H1 (cell line): ENCODE data around the gene MAP2K1. TPM values are rescaled to one million over a fixed set of nuclear protein-coding genes. Genes with fewer than 3 reads are reported as not detected.
"Not testable (repeated sequence)": the region's sequence is repeated elsewhere in the genome, so short reads cannot be mapped to it uniquely, and the experiment has no call there.

Experiments
- CTCF ChIA-PET: fragments of 300-600 bp; sonication (Branson Sonifier 250); formaldehyde crosslinking; loops from one replicate; lab custom pipeline; 2021; ENCODE audit not compliant: partially characterized antibody; lab: Charles Lee
- POLR2A ChIA-PET: fragments of 300-600 bp; sonication (Branson Sonifier 250); formaldehyde crosslinking; loops from one replicate; lab custom pipeline; 2021; ENCODE audit warnings: inconsistent platforms; ENCODE audit not compliant: partially characterized antibody; lab: Charles Lee
- DNase-seq, 2 experiments: peaks; one replicate each; pipeline versions ENCODE4 v3.0.0 to v3.0.0-alpha.2; 2010 to 2022; ENCODE audit warnings: low spot score in 2 of 2, low read depth in 1 of 2, mixed read lengths in 1 of 2
- FAIRE-seq: peaks from 2 replicates; lab custom pipeline; 2011; peaks lifted over from hg19 to GRCh38; lab: Jason Lieb, UNC
- H2AFZ ChIP-seq: 2 replicates; pipeline ENCODE4 v1.8.1; 2012; ENCODE audit warnings: low read length, inconsistent platforms
- H2AK5ac ChIP-seq: 2 replicates; pipeline ENCODE4 v1.6.1; 2013; ENCODE audit warnings: low read depth, low read length
- H2BK120ac ChIP-seq: replicated peaks from 2 replicates; pipeline ENCODE3; 2013; ENCODE audit warnings: low read depth, low read length, inconsistent platforms
- H2BK12ac ChIP-seq: 2 replicates; pipeline ENCODE4 v1.6.1; 2013; ENCODE audit warnings: low read depth, low read length
- H2BK15ac ChIP-seq: 2 replicates; pipeline ENCODE4 v1.6.1; 2013; ENCODE audit warnings: low read length
- H2BK20ac ChIP-seq: 2 replicates; pipeline ENCODE4 v1.6.1; 2013; ENCODE audit warnings: low read length
- H2BK5ac ChIP-seq: 2 replicates; pipeline ENCODE4 v1.6.1; 2013; ENCODE audit warnings: low read depth, low read length
- H3K14ac ChIP-seq: 2 replicates; pipeline ENCODE4 v1.6.1; 2013; ENCODE audit warnings: inconsistent platforms; ENCODE audit not compliant: insufficient read length
- H3K18ac ChIP-seq: 2 replicates; pipeline ENCODE4 v1.6.1; 2013; ENCODE audit warnings: low read length; ENCODE audit errors: extremely low read depth
- H3K23ac ChIP-seq: 2 replicates; pipeline ENCODE4 v1.6.1; 2013; ENCODE audit warnings: inconsistent platforms; ENCODE audit not compliant: insufficient read length
- H3K23me2 ChIP-seq: 2 replicates; pipeline ENCODE4 v1.6.1; 2013; ENCODE audit warnings: low read depth, low read length
- H3K27ac ChIP-seq: 2 replicates; pipeline ENCODE4 v1.6.1; 2011; ENCODE audit warnings: low read depth, low read length, inconsistent platforms
- H3K27me3 ChIP-seq, 4 experiments: replicated peaks in 1 of 4; 1 replicate in 1 of 4; 2 replicates in 3 of 4; pipeline versions ENCODE4 v1.6.1 to v1.8.1; 2011 to 2013; ENCODE audit warnings: low read length in 3 of 4, mild to moderate bottlenecking in 3 of 4, inconsistent platforms in 2 of 4, mixed read lengths in 2 of 4, moderate library complexity in 1 of 4; ENCODE audit not compliant: control insufficient read depth in 3 of 4, insufficient read depth in 3 of 4; ENCODE audit errors: extremely low read depth in 1 of 4
- H3K36me3 ChIP-seq, 4 experiments: 2 replicates each; pipeline versions ENCODE4 v1.6.1 to v1.8.1; 2011 to 2013; ENCODE audit warnings: mild to moderate bottlenecking in 4 of 4, low read length in 3 of 4, moderate library complexity in 2 of 4, control low read depth in 1 of 4, inconsistent platforms in 1 of 4; ENCODE audit not compliant: insufficient read depth in 4 of 4, control insufficient read depth in 2 of 4
- H3K4ac ChIP-seq: replicated peaks from 2 replicates; pipeline ENCODE3; 2013; ENCODE audit warnings: low read length, low read depth, mixed read lengths, inconsistent platforms; ENCODE audit not compliant: insufficient read length
- H3K4me1 ChIP-seq, 4 experiments: replicated peaks in 1 of 4; 1 replicate in 1 of 4; 2 replicates in 3 of 4; pipeline versions ENCODE4 v1.6.1 to v1.8.1; 2011 to 2013; ENCODE audit warnings: low read length in 3 of 4, inconsistent platforms in 2 of 4, mixed read lengths in 1 of 4; ENCODE audit not compliant: insufficient read depth in 4 of 4, control insufficient read depth in 3 of 4
- H3K4me2 ChIP-seq, 2 experiments: 2 replicates each; pipeline versions ENCODE4 v1.6.1 to v1.8.1; 2011 to 2013; ENCODE audit warnings: low read depth in 2 of 2, low read length in 2 of 2, control low read depth in 1 of 2, inconsistent platforms in 1 of 2, mild to moderate bottlenecking in 1 of 2; ENCODE audit not compliant: insufficient read depth in 1 of 2
- H3K4me3 ChIP-seq, 4 experiments: fragments of 200-600, 300-600 bp in 1 of 4; sonication (generic), shearing (Covaris generic), sonication (Bioruptor Twin) in 1 of 4; 2 replicates each; pipeline versions ENCODE4 v1.5.1 to v1.8.1; 2011 to 2016; ENCODE audit warnings: low read length in 4 of 4, low read depth in 3 of 4, control low read depth in 2 of 4, inconsistent platforms in 2 of 4, mild to moderate bottlenecking in 2 of 4, mixed read lengths in 1 of 4, moderate library complexity in 1 of 4; ENCODE audit not compliant: insufficient read depth in 2 of 4; ENCODE audit errors: extremely low read depth in 1 of 4
- H3K56ac ChIP-seq: replicated peaks from 2 replicates; pipeline ENCODE3; 2013; ENCODE audit warnings: low read depth, mild to moderate bottlenecking, mixed read lengths, low read length, inconsistent platforms; ENCODE audit not compliant: insufficient read length
- H3K79me1 ChIP-seq: 2 replicates; pipeline ENCODE4 v1.6.1; 2013; ENCODE audit warnings: low read depth, low read length, control low read depth
- H3K79me2 ChIP-seq, 2 experiments: 2 replicates each; pipeline versions ENCODE4 v1.6.1 to v1.8.1; 2012 to 2013; ENCODE audit warnings: low read length in 2 of 2, mild to moderate bottlenecking in 2 of 2, inconsistent platforms in 1 of 2; ENCODE audit not compliant: insufficient read depth in 2 of 2, control insufficient read depth in 1 of 2
- H3K9ac ChIP-seq, 4 experiments: replicated peaks in 1 of 4; 1 replicate in 1 of 4; 2 replicates in 3 of 4; pipeline versions ENCODE4 v1.6.1 to v1.8.1; 2011 to 2013; ENCODE audit warnings: low read depth in 3 of 4, low read length in 3 of 4, control low read depth in 2 of 4, mild to moderate bottlenecking in 2 of 4, moderate library complexity in 2 of 4, inconsistent platforms in 1 of 4; ENCODE audit errors: extremely low read depth in 1 of 4
- H3K9me3 ChIP-seq, 2 experiments: 2 replicates each; pipeline versions ENCODE4 v1.6.1 to v1.8.1; 2012 to 2013; ENCODE audit warnings: mild to moderate bottlenecking in 2 of 2, moderate library complexity in 2 of 2, control low read depth in 1 of 2, inconsistent platforms in 1 of 2, low read depth in 1 of 2, low read length in 1 of 2, mixed read lengths in 1 of 2; ENCODE audit not compliant: insufficient read depth in 2 of 2
- H4K20me1 ChIP-seq, 2 experiments: replicated peaks in 1 of 2; 2 replicates each; pipeline versions ENCODE3 to v1.8.1; 2011 to 2013; ENCODE audit warnings: inconsistent platforms in 2 of 2, low read length in 2 of 2, mild to moderate bottlenecking in 1 of 2; ENCODE audit not compliant: insufficient read depth in 2 of 2, control insufficient read depth in 1 of 2
- H4K5ac ChIP-seq: 2 replicates; pipeline ENCODE4 v1.6.1; 2013; ENCODE audit warnings: low read length, low read depth, mixed read lengths, inconsistent platforms; ENCODE audit not compliant: insufficient read length
- H4K8ac ChIP-seq: 2 replicates; pipeline ENCODE4 v1.8.0; 2013; ENCODE audit warnings: mild to moderate bottlenecking, moderate library complexity, low read length, inconsistent platforms; ENCODE audit not compliant: insufficient read depth; ENCODE audit errors: extremely low read depth
- H4K91ac ChIP-seq: replicated peaks from 2 replicates; pipeline ENCODE3; 2013; ENCODE audit warnings: low read length, mixed read lengths, inconsistent platforms; ENCODE audit not compliant: insufficient read length
- WGBS, 2 experiments: shearing (Covaris generic) in 1 of 2; methylation state at CpG; one replicate each; pipeline versions ENCODE4 v1.1.6 to v1.1.7; 2013 to 2015; ENCODE audit warnings: low lambda C conversion rate in 2 of 2, mixed read lengths in 2 of 2, inconsistent platforms in 1 of 2, low coverage in 1 of 2, missing lambda C conversion rate in 1 of 2; ENCODE audit not compliant: insufficient replicate concordance in 2 of 2, insufficient coverage in 1 of 2, insufficient read length in 1 of 2; ENCODE audit errors: extremely low coverage in 1 of 2, missing lambda C conversion rate in 1 of 2; 5-methylcytosine and 5-hydroxymethylcytosine counted together
- polyA plus RNA-seq, 7 experiments: library from polyadenylated mRNA; depleted of rRNA in 3 of 7; stranded (reverse) in 5 of 7; unstranded in 2 of 7; fragments of >200 nt in 5 of 7; fragments of 200-250 nt in 2 of 7; gene quantifications; 1 replicate in 5 of 7; 2 replicates in 1 of 7; 4 replicates in 1 of 7; pipeline versions ENCODE4 v1.2.1 to v1.2.3, GENCODE V29; 2011 to 2013; ENCODE audit warnings: missing spikeins in 2 of 7, mixed read lengths in 2 of 7
- total RNA-seq: library from RNA; stranded (reverse); fragmentation: NEBNext Ultra II Directional; extraction: Animal tissue kit (Norgen Biotek cat#: 25700); gene quantifications from 2 replicates; pipeline ENCODE4 v1.2.1, GENCODE V29; 2021

The MAP2K1 gene
- total and polyA plus RNA-seq, 2 of the 8 experiments (the other 6 are each of a cell fraction or from before 2014, with no cell fraction given), result 54.7 to 78.2 TPM

- not testable (repeated sequence) for DNase-seq, H3K27me3 ChIP-seq, H3K27ac ChIP-seq, H3K36me3 ChIP-seq, H4K20me1 ChIP-seq, H2AK5ac ChIP-seq, H3K4ac ChIP-seq, H4K8ac ChIP-seq, H2BK20ac ChIP-seq, H2BK12ac ChIP-seq, FAIRE-seq, H3K9ac ChIP-seq, H3K4me3 ChIP-seq, H2AFZ ChIP-seq, H2BK5ac ChIP-seq, H4K5ac ChIP-seq, H3K9me3 ChIP-seq, H3K23ac ChIP-seq, H3K4me2 ChIP-seq, H3K79me1 ChIP-seq, H3K79me2 ChIP-seq, H3K18ac ChIP-seq, H2BK120ac ChIP-seq, H2BK15ac ChIP-seq, H4K91ac ChIP-seq, H3K23me2 ChIP-seq, H3K14ac ChIP-seq, H3K56ac ChIP-seq
- 95% methylated on average over 11 of the region's 11 CpGs; no CpG with 5 or more reads in 1 of the 2 experiments for WGBS, 2 experiments
- CTCF ChIA-PET, result interaction anchor here (0.6 to 1.6 kb wide), 5 partner anchors 31 to 610 kb away, joined by 3 to 5 read pairs (median 4); no protein-coding TSS in a partner anchor
- H3K4me1 ChIP-seq, result peaks cover 7 to 25% (median 15%) of the 10 kb centered on the region in 4 experiments; a peak in 6 of 7 replicates
- POLR2A ChIA-PET, result interaction anchor here (0.6 to 1.4 kb wide), 3 partner anchors 30 to 803 kb away, joined by 3 read pairs; partner anchors contain the start of genes RPL4, SNAPC5 and ZWILCH
These were observed 80.7 kb downstream of the MAP2K1 start for GRCh38 chr15:66467162-66468040.
